Spinal cord (tissue), 10 donors: Measurements from ENCODE around the gene PLEKHG2. TPM values are rescaled to one million over a fixed set of nuclear protein-coding genes. Genes with fewer than 3 reads are reported as not detected.
A peak's percentile ranks its signal among the peaks of the same experiment; 100 is the strongest.

Experiments
- DNase-seq, 6 donors: peaks; one replicate each; pipeline versions ENCODE4 v3.0.0 to v3.0.0-alpha.2; 2013 to 2015; ENCODE audit warnings: low spot score in 6 of 6, low read depth in 4 of 6
- H3K27ac ChIP-seq: one replicate; pipeline ENCODE4 v1.5.1; 2013; ENCODE audit warnings: low read depth, low read length, control low read depth
- H3K27me3 ChIP-seq: one replicate; pipeline ENCODE4 v1.6.1; 2013; ENCODE audit warnings: low read length; ENCODE audit not compliant: control insufficient read depth, insufficient read depth
- H3K36me3 ChIP-seq: one replicate; pipeline ENCODE4 v1.6.1; 2013; ENCODE audit warnings: low read length; ENCODE audit not compliant: control insufficient read depth, insufficient read depth
- H3K4me1 ChIP-seq: one replicate; pipeline ENCODE4 v1.6.1; 2013; ENCODE audit warnings: low read length; ENCODE audit not compliant: control insufficient read depth, insufficient read depth
- H3K4me3 ChIP-seq: one replicate; pipeline ENCODE4 v1.5.1; 2013; ENCODE audit warnings: low read depth, low read length, control low read depth
- H3K9me3 ChIP-seq: one replicate; pipeline ENCODE4 v1.6.1; 2013; ENCODE audit warnings: low read length; ENCODE audit not compliant: control insufficient read depth, insufficient read depth
- WGBS: methylation state at CpG from one replicate; pipeline ENCODE4 v1.1.5; 2013; ENCODE audit warnings: missing lambda C conversion rate; ENCODE audit not compliant: insufficient coverage; 5-methylcytosine and 5-hydroxymethylcytosine counted together
- long read RNA-seq, 4 donors: transcript quantifications; one replicate each; lab custom pipeline, GENCODE V29; 2026
- polyA plus RNA-seq, 2 donors: library from polyadenylated mRNA; unstranded; fragments of 120-200 nt; gene quantifications; one replicate each; pipeline ENCODE4 v1.2.1, GENCODE V29; 2013; ENCODE audit not compliant: insufficient read length in 2 of 2
- total RNA-seq, 2 donors: library from RNA; depleted of rRNA in 1 of 2; stranded (reverse); fragments of 120-200 nt in 1 of 2; fragments of >200 nt in 1 of 2; gene quantifications; one replicate each; pipeline versions ENCODE4 v1.2.3 to v1.2.4, GENCODE V29; 2013 to 2014
- donor health status: healthy.

Gene PLEKHG2
- total RNA-seq (10 to 100 TPM; 14.2 to 36.9 TPM), polyA plus RNA-seq (10 to 100 TPM; 37.5 to 58.2 TPM)
- long read RNA-seq, donor 1, partial matches to known transcripts: 0 of 2 reads
- long read RNA-seq, donor 1, other reads (novel, unspliced or antisense): 0 of 2 reads
- long read RNA-seq, donor 2, partial matches to known transcripts: 6 of 6 reads
- long read RNA-seq, donor 2, other reads (novel, unspliced or antisense): 0 of 6 reads
- long read RNA-seq, donor 3, partial matches to known transcripts: 1,591 of 1,696 reads
- long read RNA-seq, donor 3, other reads (novel, unspliced or antisense): 103 of 1,696 reads
- long read RNA-seq, donor 4, partial matches to known transcripts: 9,544 of 10,132 reads
- long read RNA-seq, donor 4, other reads (novel, unspliced or antisense): 586 of 10,132 reads

DNA sequence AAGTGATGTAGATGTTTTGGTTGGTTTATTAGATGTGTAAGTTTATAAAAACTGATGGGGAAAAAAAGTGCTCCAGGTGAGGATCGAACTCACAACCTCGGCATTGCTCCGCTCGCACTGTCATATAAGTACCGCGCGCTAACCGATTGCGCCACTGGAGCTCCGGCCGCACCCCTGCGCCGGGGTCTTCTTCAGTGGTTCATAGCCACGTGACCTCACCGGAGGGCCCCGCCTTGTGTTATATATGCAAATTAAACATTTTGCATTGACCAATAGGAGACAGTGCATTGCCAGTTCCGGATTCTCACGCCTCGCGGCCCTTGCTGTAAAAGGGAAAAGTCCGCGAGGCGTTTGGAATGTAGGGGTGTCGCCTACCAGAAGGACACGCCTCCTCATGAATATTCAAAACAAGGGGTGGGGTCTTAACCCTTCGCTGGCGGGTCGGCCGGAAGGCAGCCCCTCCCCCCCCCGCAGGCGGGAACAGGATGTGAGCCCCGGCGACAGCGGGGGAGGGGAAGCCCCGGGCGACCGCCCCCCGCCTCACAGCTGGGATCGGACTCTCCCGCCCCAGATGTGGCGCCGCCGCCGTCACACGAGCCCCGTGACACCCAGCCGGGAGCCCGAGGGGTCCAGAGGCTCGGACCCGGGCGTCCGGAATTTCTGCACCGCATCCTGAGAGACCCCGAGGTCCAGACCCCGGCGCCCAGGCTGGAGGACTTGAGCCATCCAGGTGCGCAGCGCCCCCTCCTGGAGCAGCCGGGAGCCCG is at the start of gene PLEKHG2:
Gene PLEKHG2 (plus strand): TSS at position 570 of the 767 bp plus-strand sequence. CDS start 1,418 bp downstream, outside the sequence.
- H3K27me3 ChIP-seq: peaks cover 31% of the 10 kb centered on the region
- peak; percentile 96 to 100 (median 98) for DNase-seq
- peak within 1 kb of the TSS; percentile 98 for H3K27ac ChIP-seq
- peaks cover 64% of the 10 kb centered on the region for H3K4me1 ChIP-seq
- H3K36me3 ChIP-seq: peaks cover 37% of the 10 kb centered on the region
- no peaks in the 10 kb centered on the region for H3K9me3 ChIP-seq
- peak within 1 kb of the TSS; percentile 91 for H3K4me3 ChIP-seq
- under 1% methylated on average over 53 of the region's 60 CpGs for WGBS

DNA sequence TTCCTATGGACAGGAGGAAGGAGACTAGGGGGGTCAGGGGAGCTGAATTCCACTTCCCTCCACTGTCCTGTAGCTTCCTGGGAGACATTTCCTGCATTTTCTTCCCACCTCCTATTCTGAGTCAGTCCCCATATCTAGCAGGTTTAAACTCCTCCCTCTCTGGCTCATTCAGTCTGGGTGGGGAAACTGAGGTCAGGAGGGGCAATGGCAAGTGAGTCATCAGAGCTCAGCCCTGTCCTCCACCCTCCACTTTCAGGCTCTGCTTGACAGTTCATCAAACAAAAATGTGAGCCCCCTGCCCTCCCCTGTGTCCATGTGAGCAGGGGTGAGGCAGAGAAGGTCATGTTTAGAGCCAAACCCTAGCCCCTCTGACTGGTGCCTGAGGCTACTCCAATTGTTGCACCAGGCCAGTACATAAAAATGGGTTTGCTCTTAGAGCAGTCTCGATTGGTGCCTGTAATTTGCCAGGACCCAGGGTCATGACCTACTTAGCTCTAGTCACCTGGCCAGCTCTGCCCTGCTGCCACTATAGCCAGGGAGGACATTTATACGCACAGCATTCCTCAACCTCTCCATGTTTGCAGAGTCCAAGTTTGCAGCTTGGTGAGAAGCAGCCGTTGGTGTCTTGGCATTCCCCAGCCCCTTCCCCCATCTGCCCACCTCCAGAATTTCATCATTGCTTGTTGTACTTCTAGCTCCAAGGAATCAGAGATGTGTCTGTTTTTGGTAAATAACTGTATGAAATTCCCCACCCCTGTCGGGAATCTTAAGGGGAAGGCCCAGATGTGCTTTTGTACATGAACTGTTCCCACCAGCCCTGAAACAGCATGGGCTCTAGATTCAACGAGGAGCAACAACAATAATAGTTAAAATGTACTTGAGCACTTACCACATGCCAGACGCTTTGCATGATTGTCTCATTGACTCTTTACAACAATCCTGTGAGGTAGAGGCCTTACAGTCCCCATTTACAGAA is 49.5 kb upstream of the PLEKHG2 start:
- 83% methylated on average over 2 of the region's 6 CpGs for WGBS
- DNase-seq: peak in 2 of 6 donors; percentile 35 to 39
- H3K9me3 ChIP-seq: no peaks in the 10 kb centered on the region
- H3K36me3 ChIP-seq: peaks cover 73% of the 10 kb centered on the region
- H3K4me1 ChIP-seq: peaks cover 15% of the 10 kb centered on the region
- H3K27me3 ChIP-seq: no peaks in the 10 kb centered on the region
- H3K27ac ChIP-seq: peak overlapping the region; percentile 83
- H3K4me3 ChIP-seq: no peak overlapping the region

DNA sequence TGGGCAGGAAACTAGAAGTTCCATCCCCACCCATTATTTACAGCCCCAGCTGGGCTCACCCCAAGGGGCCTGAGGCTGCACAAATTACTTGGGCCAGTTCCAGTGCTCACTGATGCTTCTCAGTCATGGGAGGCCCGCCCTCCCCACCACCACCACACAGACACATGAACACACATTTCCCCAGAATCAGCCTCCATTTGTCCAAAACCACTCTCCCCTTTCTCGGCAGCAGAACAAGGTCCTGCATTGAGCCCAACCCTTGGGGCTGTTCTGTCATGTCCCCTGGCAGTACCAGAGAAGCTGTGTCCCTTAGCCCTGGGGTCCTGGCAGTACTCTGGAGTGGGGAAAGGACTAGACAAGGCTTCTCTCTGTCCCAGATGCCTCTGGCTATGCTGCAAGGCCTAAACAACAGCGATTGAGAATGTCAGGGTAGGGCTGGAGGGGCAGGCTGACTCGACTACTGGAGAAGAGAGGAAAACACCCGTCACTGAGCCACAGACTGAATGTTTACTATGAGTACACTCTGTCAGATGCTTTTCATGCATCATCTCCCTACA is 48.5 kb upstream of the PLEKHG2 start:
- peak overlapping the region; percentile 83 for H3K27ac ChIP-seq
- DNase-seq: peak in 2 of 6 donors; percentile 49 to 68

DNA sequence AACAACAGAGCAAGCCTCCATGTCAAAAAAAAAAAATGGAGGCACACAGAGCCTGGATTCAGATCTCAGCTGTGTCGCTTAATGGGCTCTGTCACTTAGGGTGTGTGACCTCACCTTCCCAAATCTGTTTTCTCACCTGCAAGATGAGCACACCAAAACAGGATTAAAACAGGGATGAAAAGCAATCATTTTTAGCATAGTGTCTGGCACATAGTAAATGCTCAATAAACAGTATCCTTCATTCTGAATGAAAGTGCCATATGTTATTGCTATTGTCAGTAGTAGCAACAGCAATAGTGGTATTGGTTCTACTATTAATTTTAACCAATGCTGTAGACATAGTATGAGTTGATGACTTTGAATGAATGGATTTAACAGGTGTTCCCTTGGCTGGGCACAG is 46.9 kb upstream of the PLEKHG2 start:
- no CpG with 5 or more reads among the region's 1 CpG for WGBS
- H3K4me1 ChIP-seq: peaks cover 15% of the 10 kb centered on the region
- no peak overlapping the region for H3K27ac ChIP-seq
- H3K4me3 ChIP-seq: no peak overlapping the region
- H3K9me3 ChIP-seq: no peaks in the 10 kb centered on the region
- H3K27me3 ChIP-seq: no peaks in the 10 kb centered on the region
- peaks cover 71% of the 10 kb centered on the region for H3K36me3 ChIP-seq
- DNase-seq: no peak

More for the DNA sequence above, 48.5 kb upstream of the PLEKHG2 start:
- Histone ChIP-seq H3K4me1 (peaks cover 15% of the 10 kb centered on the region), H3K4me3 (no peak overlapping the region), H3K27me3 (no peaks in the 10 kb centered on the region), H3K36me3 (peaks cover 71% of the 10 kb centered on the region), H3K9me3 (no peaks in the 10 kb centered on the region)
- WGBS: 60% methylated on average over 1 of the region's 5 CpGs

GRCh38 chr19:39369200-39369599 is 43.3 kb upstream of the PLEKHG2 start:
- 100% methylated on average over 1 of the region's 2 CpGs for WGBS
- Histone ChIP-seq H3K4me3 (no peak overlapping the region), H3K27ac (no peak overlapping the region), H3K4me1 (peaks cover 13% of the 10 kb centered on the region), H3K36me3 (peaks cover 73% of the 10 kb centered on the region), H3K27me3 (no peaks in the 10 kb centered on the region), H3K9me3 (no peaks in the 10 kb centered on the region)
- no peak for DNase-seq

- Histone ChIP-seq H3K4me3 (no peak overlapping the region), H3K27me3 (no peaks in the 10 kb centered on the region), H3K4me1 (peaks cover 13% of the 10 kb centered on the region), H3K9me3 (no peaks in the 10 kb centered on the region), H3K27ac (no peak overlapping the region), H3K36me3 (peaks cover 75% of the 10 kb centered on the region)
- 92% methylated on average over 5 of the region's 5 CpGs for WGBS
- DNase-seq: no peak
Measured at GRCh38 chr19:39370735-39371134, 41.7 kb upstream of the PLEKHG2 start.

- Histone ChIP-seq H3K4me3 (no peak overlapping the region), H3K27ac (peak overlapping the region; percentile 88), H3K4me1 (peaks cover 13% of the 10 kb centered on the region), H3K27me3 (no peaks in the 10 kb centered on the region), H3K36me3 (peaks cover 82% of the 10 kb centered on the region), H3K9me3 (no peaks in the 10 kb centered on the region)
- 55% methylated on average over 6 of the region's 8 CpGs for WGBS
- DNase-seq: peak in 1 of 6 donors; percentile 80
Measured at GRCh38 chr19:39372047-39372802, 40.2 kb upstream of the PLEKHG2 start.

GRCh38 chr19:39372941-39373340 is 39.5 kb upstream of the PLEKHG2 start:
- peak overlapping the region; percentile 88 for H3K27ac ChIP-seq
- H3K36me3 ChIP-seq: peaks cover 86% of the 10 kb centered on the region
- H3K9me3 ChIP-seq: no peaks in the 10 kb centered on the region
- no peaks in the 10 kb centered on the region for H3K27me3 ChIP-seq
- no peak overlapping the region for H3K4me3 ChIP-seq
- 87% methylated on average over 2 of the region's 2 CpGs for WGBS
- peaks cover 13% of the 10 kb centered on the region for H3K4me1 ChIP-seq
- DNase-seq: no peak
